HS-27A (cell line): ENCODE results near the gene NTN5.
"Not testable (repeated sequence)": the region's sequence is repeated elsewhere in the genome, so short reads cannot be mapped to it uniquely, and the experiment has no call there.

Source experiments
- DNase-seq: peaks from one replicate; pipeline ENCODE4 v3.0.0-alpha.2; 2012; ENCODE audit warnings: low read depth, missing footprints

The NTN5 gene

GRCh38 chr19:48669903-48670668, 2.7 kb downstream of the NTN5 start:
- no peak for DNase-seq

GRCh38 chr19:48668761-48669160, 4.1 kb downstream of the NTN5 start:
- no peak for DNase-seq

- DNase-seq: no peak
Measured at GRCh38 chr19:48668332-48668731, 4.5 kb downstream of the NTN5 start.

- DNase-seq: no peak
Measured at GRCh38 chr19:48665786-48666185, 7.0 kb downstream of the NTN5 start.

GRCh38 chr19:48664476-48664875, 8.3 kb downstream of the NTN5 start:
- no peak for DNase-seq

- no peak for DNase-seq
Measured at GRCh38 chr19:48663667-48664066, 9.2 kb downstream of the NTN5 start.

GRCh38 chr19:48661711-48662090, 11.1 kb downstream of the NTN5 start:
- DNase-seq: no peak

DNA sequence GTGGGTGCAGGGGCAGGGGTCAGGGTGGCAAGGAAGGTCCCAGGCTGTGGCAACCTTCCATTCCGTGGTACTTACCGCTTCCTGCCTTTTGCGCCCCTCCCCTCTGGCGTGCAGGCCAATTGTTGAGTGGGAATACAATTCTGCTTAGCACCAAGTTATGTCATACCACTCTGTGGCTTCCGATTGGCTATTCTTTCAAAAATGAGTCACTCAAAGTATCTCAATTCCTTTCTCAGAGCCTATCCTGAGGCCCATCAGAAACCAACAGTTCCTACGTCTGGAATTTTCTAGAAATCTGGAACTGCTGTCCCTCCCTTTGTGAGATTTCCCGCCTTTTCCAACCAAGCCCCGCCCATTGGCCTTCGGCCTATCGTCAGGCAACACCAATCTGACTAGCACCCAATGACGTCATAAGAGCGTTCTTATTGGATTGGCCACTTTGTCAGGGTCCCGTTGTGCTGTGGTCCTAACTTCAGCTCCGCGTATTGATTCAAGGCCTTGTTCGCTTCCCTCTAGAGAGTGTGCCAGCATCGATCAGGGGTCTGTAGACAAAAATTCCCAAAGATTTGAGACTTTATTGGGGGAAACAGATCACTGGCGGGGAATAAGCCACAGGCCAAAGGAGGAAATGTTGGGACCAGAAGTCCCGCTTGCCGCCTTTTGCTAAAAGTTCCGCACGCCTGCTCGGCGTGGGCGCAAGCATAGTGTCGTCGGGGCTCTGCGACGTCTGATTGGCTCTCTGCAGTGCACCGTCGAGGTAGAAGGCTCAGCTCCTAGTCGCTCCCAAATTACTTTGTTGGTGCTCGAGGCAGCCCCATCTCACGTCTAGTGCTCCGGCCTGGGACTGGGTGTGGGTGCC, 11.7 kb downstream of the NTN5 start:
- DNase-seq: no peak

GRCh38 chr19:48659768-48660167, 13.0 kb downstream of the NTN5 start:
- DNase-seq: no peak

DNA sequence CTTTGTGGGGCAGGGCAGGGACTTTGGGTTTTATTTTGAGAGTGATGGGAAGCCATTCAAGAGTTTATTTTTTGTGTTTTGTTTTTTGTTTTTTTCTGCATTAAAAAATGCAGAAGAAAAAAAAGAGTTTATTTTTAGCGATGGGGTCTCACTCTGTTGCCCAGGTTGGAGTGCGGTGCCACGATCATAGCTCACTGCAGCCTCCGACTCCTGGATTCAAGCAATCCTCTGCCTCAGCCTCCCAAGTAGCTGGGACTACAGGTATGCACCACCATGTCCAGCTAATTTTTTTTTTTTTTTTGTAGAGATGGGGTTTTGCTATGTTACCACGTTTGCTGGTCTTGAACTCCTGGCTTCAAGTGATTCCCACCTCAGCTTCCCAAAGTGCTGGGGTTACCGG, 14.3 kb downstream of the NTN5 start:
- no peak for DNase-seq

DNA sequence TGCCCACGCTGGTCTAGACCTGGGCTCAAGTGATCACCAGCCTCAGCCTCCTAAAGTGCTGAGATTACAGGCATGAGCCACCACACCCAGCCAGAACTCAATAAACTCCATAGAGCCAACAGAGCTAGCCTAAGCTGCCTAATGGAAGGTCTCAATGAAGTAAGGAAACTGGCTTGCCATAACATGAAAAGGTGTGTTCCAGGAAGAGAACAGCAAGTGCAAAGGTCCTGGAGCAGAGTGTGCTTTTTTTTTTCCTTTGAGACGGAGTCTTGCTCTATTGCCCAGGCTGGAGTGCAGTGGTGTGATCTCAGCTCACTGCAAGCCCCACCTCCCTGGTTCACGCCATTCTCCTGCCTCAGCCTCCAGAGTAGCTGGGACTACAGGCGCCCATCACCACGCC, 15.0 kb downstream of the NTN5 start:
- DNase-seq: not testable (repeated sequence)

DNA sequence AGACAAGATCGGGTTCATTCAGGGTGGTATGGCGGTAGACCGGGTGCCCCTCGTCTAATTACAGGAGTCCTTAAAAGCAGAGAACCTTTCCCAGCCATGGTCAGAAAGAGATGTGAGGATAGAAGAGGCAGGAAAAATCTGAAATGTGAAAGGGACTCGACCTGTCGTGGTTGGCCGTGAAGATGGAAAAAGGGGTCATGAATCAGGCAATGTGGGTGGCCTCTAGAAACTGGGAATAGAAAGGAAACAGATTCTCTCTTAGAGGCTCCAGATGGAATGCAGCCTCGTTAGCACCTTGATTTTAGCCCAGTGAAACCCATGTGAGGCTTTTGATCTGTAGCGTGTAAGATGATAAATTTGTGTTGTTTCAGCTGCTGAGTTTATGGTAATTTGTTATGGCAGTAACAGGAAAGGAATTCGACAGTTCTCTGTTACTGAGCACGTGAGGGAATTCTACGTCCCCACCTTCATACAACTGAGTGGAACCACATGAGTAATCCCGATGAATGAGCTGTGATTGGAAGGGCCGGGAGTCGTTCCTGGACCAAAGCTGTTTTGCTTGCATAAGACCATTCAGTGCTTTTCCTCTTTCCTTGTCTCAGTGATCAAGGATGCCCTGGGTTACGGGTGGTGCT, 15.9 kb downstream of the NTN5 start:
- DNase-seq: peak; percentile 78

GRCh38 chr19:48654299-48655059, 18.3 kb downstream of the NTN5 start:
- DNase-seq: no peak

DNA sequence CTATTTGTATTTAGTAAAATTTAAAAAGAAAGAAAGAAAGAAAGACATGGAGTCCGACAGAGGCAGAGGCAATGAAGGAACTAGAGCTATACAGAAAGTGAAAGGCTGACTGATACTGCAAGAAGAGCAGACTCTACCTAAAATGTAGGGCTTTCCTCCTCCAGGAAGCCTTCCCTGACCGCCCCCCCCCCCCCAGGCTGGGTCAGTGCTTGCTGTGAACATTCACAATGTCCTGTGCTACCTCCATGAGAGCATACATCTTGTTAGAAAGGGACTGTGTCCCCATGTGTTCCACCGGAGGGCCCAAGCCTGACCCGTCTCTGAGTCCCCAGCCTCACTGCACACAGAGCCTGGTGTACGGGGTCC, 21.2 kb downstream of the NTN5 start:
- no peak for DNase-seq

DNA sequence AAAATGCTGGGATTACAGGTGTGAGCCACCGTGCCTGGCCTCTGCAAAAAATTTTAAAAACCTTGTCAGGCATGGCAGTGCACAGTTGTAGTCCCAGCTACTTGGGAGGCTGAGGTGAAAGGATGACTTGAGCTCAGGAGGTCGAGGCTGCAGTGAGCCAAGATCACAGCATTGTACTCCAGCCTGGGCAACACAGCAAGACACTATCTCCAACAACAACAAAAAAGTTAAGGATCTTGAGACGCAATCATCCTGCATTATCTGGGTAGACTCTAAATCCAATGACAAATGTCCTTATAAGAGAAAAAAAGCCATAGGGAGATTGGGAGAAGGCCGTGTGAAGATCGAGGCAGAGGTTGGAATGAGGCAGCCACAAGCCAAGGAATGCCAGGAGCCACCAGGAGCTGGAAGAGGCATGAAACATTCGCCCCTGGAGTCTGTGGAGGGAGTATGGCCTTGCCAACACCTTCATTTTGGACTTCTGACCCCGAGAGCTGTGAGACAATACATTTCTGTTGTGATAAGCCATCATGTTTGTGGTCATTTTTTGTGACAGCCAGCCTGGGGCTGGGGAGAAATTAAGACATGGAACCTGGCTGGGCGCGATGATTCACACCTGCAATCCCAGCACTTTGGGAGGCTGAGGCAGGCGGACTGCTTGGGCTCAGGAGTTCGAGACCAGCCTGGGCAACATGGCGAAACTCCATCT, 21.7 kb downstream of the NTN5 start:
- no peak for DNase-seq

DNA sequence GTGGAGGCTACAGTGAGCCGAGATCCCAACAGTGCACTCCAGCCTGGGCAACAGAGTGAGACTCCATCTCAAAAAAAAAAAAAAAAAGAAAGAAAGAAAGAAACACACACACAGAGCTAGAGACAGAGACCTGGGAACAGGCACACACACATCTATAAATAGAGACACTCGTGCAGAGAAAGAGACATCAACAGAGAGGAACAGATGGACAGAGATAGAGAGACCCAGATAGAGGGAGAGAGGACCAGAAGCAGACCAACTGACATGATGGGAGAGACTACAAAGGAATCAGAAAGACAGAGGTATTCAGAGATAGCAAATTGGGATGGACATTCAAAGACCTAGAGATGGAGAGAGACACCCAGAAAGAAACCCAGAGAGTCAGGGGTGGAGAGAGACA, 24.7 kb downstream of the NTN5 start:
- DNase-seq: no peak

- no peak for DNase-seq
Measured at GRCh38 chr19:48646722-48647216, 26.0 kb downstream of the NTN5 start.

GRCh38 chr19:48646001-48646721, 26.7 kb downstream of the NTN5 start, which contains the start of gene CA11:
TSS of gene CA11 (minus strand) at chr19:48646187. CDS start at chr19:48645632, 555 bp downstream.
- peak; percentile 76 for DNase-seq

- no peak for DNase-seq
Measured at GRCh38 chr19:48645620-48646000, 27.2 kb downstream of the NTN5 start.

DNA sequence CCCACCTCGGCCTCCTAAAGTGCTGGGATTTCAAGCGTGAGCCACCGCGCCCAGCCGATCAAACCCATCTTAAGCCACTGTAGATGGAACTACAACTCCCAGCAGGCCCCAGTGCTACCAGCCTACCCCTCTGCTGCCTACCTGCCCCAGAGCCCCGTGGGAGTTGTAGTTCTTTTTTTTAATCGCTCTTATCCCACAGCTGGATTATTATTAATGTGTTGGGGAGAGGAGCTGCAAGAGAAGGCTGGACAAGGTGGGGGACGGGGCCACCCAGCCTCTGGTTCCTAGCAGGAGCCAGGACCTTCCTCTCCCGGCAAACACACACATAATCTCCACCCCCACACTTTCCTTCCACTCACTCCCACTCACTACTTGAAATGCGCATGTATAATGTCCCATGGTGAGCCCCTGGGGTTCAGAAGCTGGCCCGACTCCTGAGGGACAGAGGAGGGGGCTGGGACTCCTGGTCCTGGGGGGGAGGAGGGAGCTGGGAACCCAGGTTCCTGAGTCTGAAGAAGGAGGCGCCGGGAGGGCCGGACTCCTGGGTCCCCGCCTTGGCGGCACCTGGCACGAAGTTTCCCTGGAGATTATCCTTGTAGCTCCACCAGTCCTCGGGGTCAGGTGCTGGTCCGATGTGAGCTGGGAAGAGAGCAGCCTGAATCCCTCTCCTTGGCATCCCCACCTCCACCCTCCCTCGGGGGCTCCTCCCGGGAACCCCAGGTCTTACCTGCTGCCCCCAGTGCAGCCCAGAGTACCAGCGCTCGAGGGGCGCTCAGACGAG, 27.8 kb downstream of the NTN5 start:
- no peak for DNase-seq
